ENCODE data around the gene ABCC4.

Gene ABCC4

DNA sequence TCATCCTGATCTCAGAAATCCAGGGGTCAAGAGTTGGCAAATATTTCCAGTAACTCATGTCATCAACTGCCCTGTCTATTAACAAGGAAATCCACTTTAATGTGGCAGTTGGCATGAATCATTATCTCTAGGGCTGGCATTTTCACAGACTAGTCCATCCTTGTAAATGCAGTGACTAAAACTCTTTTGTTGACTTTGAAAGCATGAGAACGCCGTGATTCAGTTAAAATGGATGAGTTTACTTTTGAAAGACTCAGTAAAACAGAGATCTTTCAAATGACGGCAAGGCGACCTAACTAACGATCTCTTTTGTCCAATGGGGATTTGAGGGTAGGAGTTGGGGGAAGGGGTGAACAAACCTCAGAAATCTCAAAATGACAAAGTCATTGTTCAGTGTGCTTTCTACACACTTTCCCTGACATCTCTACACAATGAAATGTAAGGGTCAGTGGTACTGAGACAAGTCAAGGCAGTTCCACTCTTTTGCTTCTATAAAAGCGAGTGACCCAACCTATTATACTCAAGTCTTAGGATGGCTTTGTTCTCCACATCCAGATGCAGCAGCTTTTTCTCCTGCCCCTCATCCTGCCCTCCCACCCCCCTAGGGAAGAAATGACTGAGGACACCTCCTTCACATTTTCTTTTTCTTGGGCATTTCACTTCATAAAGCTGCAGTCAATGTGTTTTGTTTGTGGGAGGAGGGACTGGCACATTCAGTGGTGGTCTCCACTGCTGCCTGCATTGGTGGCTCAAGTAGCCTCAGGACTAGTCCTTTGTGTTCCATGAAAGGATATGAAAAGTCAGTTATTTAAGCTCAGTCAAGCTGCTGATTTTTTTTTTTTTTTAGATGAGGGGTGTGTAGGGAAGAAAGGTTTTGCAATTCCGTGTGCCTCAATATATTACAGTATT is 200.5 kb downstream of the ABCC4 start:
- DNase-seq, result no peak

DNA sequence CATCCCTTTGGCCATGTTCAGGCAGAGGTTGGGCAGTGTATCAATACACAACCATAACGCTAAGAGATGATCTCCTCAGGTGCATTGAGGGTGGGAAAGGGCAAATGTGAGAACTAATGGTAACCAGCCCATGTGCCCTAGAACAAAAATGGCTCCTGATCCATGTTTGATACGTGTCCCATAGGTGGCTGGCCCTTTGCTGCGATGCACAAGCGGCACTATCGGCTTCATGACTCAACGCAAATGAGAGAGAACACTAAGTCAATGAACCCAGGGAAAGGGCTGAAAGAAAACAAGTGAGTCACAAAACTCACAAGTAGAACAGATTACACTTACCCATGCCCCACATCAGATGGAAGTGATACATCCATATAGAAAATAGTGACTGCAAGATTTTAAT is 201.7 kb downstream of the ABCC4 start:
- DNase-seq, result no peak

GRCh38 chr13:95098916-95099315 is 202.3 kb downstream of the ABCC4 start:
- DNase-seq, result no peak

DNA sequence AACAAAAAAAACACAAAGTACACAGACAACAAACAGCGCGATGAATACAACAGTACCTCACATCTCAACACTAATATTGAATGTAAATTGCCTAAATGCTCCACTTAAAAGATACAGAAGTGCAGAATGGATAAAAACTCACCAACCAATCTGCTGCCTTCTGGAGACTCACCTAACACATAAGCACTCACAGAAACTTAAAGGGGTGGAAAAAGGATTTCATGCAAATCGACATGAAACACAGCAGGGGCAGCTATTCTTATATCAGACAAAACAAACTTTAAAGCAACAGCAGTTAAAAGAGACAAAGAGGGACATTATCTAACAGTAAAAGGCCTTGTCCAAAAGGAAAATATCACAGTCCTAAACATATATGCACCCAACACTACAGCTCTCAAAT is 209.5 kb downstream of the ABCC4 start:
- DNase-seq, result no peak

- DNase-seq, result no peak
These were observed 213.4 kb downstream of the ABCC4 start for GRCh38 chr13:95087746-95088305.

GRCh38 chr13:95086761-95087160 is 214.5 kb downstream of the ABCC4 start:
- no peak for DNase-seq

GRCh38 chr13:95083758-95084157 is 217.5 kb downstream of the ABCC4 start:
- peak; percentile 62 for DNase-seq

DNA sequence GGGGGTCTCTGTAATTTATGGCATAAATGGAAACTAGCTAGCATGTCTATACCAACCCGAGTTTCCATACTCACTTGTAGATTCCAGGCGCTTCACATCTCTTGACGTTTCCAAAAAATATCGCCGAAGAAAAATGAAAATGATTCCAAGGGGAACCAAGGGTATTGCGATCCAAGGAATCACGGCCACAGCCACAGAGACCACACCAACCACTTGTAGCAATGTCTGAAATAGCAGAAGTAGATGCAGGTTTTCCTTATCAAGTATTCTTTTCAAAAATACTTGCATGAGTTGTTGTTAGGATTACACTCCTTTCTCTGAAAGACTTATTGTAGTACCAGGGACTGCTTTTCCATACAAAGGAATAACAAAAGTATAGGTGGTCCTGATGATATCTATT is 218.2 kb downstream of the ABCC4 start:
- no peak for DNase-seq

GRCh38 chr13:95075506-95075905 is 225.7 kb downstream of the ABCC4 start:
- no peak for DNase-seq

GRCh38 chr13:95074820-95075219 is 226.4 kb downstream of the ABCC4 start:
- DNase-seq, result no peak

DNA sequence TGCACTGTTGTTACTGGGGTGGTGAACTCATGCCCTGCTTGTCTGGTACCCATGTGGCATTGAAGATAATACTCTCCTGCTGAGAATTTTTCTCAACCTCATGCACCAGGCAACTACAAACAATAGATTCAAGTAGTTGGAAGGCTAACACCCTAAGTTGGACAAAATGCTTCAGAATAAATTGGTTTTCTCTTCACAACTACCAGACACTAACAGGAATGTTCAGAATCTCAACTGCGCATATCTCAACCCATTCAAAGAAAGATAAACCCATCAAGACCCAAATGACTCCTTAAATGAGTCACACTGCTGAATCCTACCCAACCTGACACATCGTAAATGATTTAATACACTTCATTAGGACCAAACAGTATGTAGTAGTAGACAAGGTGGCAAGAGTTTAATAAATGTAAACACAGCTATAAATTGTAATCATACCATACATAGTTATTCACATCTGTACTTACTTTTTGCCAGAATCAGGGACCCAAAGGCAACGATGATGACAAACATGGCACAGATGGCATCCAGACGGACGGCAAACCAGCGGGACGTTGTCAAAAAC is 227.4 kb downstream of the ABCC4 start:
- DNase-seq, result no peak

DNA sequence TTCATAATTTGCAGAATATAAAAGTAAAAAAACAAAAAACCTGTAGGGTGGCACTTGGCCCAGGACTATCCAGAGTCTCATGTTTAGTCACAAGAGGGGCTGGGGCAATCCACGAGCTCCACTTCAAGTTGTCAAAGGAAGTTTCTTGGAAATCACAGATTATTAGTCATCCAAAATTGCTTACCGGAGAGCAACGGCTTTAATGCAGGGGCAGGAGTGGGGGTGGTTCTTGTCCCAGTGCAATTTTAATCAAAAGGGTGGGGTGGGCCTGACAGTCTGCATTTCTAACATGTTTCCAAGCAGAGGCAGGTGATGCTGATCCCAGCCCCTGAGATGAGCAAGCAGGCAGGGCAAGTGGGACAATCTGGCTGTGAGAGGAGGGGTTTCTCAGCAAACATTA is 233.9 kb downstream of the ABCC4 start:
- no peak for DNase-seq

DNA sequence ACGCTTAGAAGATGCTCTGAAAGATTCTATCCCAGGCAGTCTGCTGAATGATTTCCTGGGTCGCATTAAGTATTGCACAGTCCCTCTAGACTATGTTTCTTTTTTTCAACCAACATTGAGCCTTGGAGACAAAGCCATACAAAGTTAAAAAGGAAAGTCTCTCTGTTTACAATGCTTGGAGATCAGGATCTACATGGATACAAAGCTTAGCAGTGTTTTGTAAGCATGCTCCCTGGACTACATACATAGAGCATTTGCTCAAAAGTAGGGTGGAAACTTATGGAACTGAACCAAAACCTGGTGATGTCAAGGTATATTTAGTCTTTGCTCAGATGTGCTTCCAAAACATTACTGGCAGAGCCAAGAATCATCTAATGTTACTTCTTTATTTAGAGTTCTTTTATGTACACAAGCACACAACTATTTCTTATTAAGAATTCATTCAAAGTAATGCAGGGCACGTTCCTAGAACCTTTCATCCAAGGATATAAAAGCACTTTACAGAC is 241.2 kb downstream of the ABCC4 start:
- DNase-seq, result no peak

DNA sequence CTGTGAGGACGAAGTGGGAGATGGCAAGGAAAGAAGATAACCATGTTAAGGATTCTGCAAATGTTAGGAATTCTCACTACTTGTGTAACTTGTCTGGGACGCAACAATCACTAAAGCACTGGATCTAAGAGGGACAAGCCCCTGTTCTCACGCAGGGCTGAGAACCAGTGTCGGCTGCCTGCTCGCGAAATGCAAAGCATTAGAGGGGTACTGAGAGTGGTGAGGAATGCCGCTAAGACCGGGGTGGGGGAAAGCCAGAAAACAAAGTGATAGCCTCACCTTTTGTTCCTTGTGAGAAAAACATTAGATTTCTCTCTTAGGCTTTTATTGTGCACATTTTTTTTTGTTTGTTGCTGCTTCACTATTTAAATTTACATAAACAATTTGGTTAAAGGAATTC is 241.9 kb downstream of the ABCC4 start:
- no peak for DNase-seq

GRCh38 chr13:95058680-95059079 is 242.6 kb downstream of the ABCC4 start:
- DNase-seq, result no peak

- DNase-seq, result no peak
These were observed 245.0 kb downstream of the ABCC4 start for GRCh38 chr13:95056266-95056665.

DNA sequence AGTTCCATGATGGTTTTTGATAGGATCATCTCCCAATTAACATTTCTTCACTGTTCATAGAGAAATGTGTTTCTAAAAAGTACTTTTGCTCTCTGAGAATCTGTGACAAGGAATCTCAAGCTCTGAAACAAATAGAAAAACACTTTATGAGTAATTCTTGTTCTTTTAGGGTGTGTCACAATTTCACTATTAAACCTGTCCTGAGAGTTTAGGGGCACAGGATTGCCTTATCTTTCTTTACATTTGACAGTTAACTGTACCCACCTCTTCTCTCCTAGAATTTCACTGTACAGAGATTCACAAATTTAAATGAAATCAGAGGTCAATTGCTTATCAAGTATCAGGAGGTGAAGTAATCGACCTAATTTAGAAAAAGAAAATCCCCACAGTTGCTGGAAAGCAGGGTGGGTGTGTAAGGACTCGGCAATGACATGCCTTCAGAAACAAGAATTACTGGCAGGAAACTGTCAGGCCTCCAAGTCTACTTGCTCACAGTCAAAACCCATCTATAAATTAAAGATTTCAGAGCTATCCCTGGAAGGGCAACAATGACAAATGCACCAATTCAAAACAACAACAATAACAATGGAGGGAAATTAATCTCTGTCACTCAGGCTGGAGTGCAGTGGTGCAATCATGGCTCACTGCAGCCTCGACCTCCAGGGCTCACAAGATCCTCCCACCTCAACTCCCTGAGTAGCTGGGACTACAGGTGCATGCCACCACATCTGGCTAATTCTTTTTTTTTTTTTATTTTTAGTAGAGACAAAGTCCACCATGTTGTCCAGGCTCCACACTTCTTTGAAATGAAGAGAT is 250.2 kb downstream of the ABCC4 start:
- no peak for DNase-seq

- DNase-seq, result no peak
These were observed 251.5 kb downstream of the ABCC4 start for GRCh38 chr13:95049772-95050171.

DNA sequence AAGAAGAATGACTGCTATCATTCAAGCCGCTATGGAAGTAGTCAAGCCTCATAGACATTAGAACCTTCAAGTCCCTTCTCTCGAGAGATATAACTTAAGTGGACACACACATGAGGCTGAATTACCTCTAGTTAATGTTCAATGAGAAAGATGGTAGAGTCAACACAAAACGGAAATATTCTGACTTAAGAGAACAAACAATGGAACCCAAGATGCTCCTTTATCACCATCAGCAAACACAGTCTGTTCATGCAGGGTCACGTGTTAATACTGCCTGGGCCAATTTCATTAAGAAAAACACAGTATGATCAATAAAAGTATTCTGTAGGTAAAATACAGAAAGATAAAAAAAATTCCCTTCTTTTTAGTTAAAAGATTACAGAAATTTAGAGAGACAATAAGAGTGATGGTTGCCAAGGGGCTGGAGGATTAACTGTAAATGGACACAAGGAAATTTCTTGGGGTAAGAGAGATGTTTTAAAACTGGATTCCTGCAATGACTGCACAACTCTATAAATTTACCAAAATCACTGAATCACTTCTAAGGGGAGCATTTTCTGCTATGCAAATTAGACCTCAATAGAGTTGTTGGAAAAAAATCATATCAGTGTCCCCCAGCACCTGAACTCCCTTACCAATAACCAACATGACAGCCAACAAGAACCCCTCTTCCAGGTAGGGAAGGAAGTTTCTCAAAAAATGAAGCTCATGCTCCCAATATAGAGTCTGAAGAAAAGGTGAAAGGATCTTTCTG is 256.6 kb downstream of the ABCC4 start:
- no peak for DNase-seq

- DNase-seq, result no peak
These were observed 261.8 kb downstream of the ABCC4 start for GRCh38 chr13:95039415-95039814.

DNA sequence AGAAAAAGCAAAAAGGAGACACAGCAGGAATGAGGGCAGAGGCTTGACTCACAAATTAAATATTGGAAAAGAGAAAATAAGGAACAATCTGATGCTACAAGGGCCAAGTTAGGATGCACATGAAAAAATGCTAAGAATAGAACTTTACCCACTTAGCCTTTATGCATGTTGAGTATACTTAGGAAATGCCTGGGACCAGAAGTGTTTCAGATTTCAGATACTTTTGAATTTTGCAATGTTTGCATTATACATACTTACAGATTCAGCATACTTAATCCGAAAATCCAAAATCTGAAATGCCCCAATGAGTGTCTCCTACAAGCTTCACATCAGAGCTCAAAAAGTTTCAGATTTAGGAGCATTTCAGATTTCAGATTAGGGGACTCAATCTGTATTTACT is 262.3 kb downstream of the ABCC4 start:
- no peak for DNase-seq

- DNase-seq, result no peak
These were observed 265.7 kb downstream of the ABCC4 start for GRCh38 chr13:95035311-95036109.
